T-helper 2 cell treated with Interferon-gamma antibody and Interleukin-4, amounts not matched to agents 5 μg/mL and 100 μg/mL, for 36 hours (primary cell): ENCODE results near the gene SENP5.
"Not testable (repeated sequence)": the region's sequence is repeated elsewhere in the genome, so short reads cannot be mapped to it uniquely, and the experiment has no call there.

Experiments used
- DNase-seq: peaks from one replicate; pipeline ENCODE4 v3.0.0; 2021; ENCODE audit warnings: low spot score
- H3K27ac Mint-ChIP-seq: one replicate; pipeline ENCODE4 v1.8.0; 2021; ENCODE audit warnings: mild to moderate bottlenecking, mixed read lengths
- H3K27me3 Mint-ChIP-seq: one replicate; pipeline ENCODE4 v1.8.0; 2021; ENCODE audit warnings: low read depth, mixed read lengths
- H3K36me3 Mint-ChIP-seq: one replicate; pipeline ENCODE4 v1.8.0; 2021; ENCODE audit warnings: low read depth, mixed read lengths
- H3K4me1 Mint-ChIP-seq: one replicate; pipeline ENCODE4 v1.8.0; 2021; ENCODE audit warnings: low read depth, mixed read lengths
- H3K4me3 Mint-ChIP-seq: one replicate; pipeline ENCODE4 v1.8.0; 2022; ENCODE audit warnings: mild to moderate bottlenecking, moderate library complexity, mixed read lengths
- H3K9me3 Mint-ChIP-seq: one replicate; pipeline ENCODE4 v1.8.0; 2021; ENCODE audit warnings: mixed read lengths

Gene SENP5

GRCh38 chr3:196867507-196868296, at the start of gene SENP5:
SENP5 (plus strand) TSS chr3:196867920; CDS start chr3:196885182, 17,262 bp downstream.
- peak within 1 kb of the TSS; percentile 99 for H3K27ac Mint-ChIP-seq
- H3K27me3 Mint-ChIP-seq: no peaks in the 10 kb centered on the region
- H3K4me1 Mint-ChIP-seq: peaks cover 23% of the 10 kb centered on the region
- peaks cover 6% of the 10 kb centered on the region for H3K9me3 Mint-ChIP-seq
- H3K4me3 Mint-ChIP-seq: peak within 1 kb of the TSS; percentile 99
- peaks cover 5% of the 10 kb centered on the region for H3K36me3 Mint-ChIP-seq
- DNase-seq: peak; percentile 91

GRCh38 chr3:196821806-196822355, 45.8 kb upstream of the SENP5 start:
- Mint-ChIP-seq H3K27ac (no peak overlapping the region), H3K27me3 (no peaks in the 10 kb centered on the region), H3K36me3 (peaks cover 61% of the 10 kb centered on the region), H3K9me3 (no peaks in the 10 kb centered on the region), H3K4me1 (no peaks in the 10 kb centered on the region), H3K4me3 (no peak overlapping the region)
- no peak for DNase-seq

GRCh38 chr3:196829651-196830050, 38.1 kb upstream of the SENP5 start:
- not testable (repeated sequence) for H3K4me3 Mint-ChIP-seq, H3K27me3 Mint-ChIP-seq, H3K9me3 Mint-ChIP-seq, DNase-seq, H3K4me1 Mint-ChIP-seq
- Mint-ChIP-seq H3K27ac (peak overlapping the region; percentile 41), H3K36me3 (peaks cover 32% of the 10 kb centered on the region)

GRCh38 chr3:196835086-196835485, 32.6 kb upstream of the SENP5 start:
- no peaks in the 10 kb centered on the region for H3K27me3 Mint-ChIP-seq
- no peak for DNase-seq
- H3K27ac Mint-ChIP-seq: no peak overlapping the region
- no peaks in the 10 kb centered on the region for H3K9me3 Mint-ChIP-seq
- peaks cover 2% of the 10 kb centered on the region for H3K4me1 Mint-ChIP-seq
- peaks cover 12% of the 10 kb centered on the region for H3K36me3 Mint-ChIP-seq
- H3K4me3 Mint-ChIP-seq: no peak overlapping the region

GRCh38 chr3:196836626-196837025, 31.1 kb upstream of the SENP5 start:
- not testable (repeated sequence) for H3K9me3 Mint-ChIP-seq, H3K27ac Mint-ChIP-seq, DNase-seq, H3K4me1 Mint-ChIP-seq, H3K27me3 Mint-ChIP-seq, H3K36me3 Mint-ChIP-seq, H3K4me3 Mint-ChIP-seq

GRCh38 chr3:196837819-196838420, 29.8 kb upstream of the SENP5 start:
- Mint-ChIP-seq H3K27ac (no peak overlapping the region), H3K27me3 (no peaks in the 10 kb centered on the region), H3K36me3 (peaks cover 2% of the 10 kb centered on the region), H3K4me1 (peaks cover 6% of the 10 kb centered on the region), H3K9me3 (no peaks in the 10 kb centered on the region), H3K4me3 (no peak overlapping the region)
- DNase-seq: peak; percentile 61

GRCh38 chr3:196839351-196839750, 28.4 kb upstream of the SENP5 start:
- not testable (repeated sequence) for DNase-seq, H3K36me3 Mint-ChIP-seq, H3K9me3 Mint-ChIP-seq, H3K4me1 Mint-ChIP-seq, H3K27ac Mint-ChIP-seq, H3K4me3 Mint-ChIP-seq, H3K27me3 Mint-ChIP-seq

GRCh38 chr3:196842567-196843434, 24.9 kb upstream of the SENP5 start:
- Mint-ChIP-seq H3K36me3 (no peaks in the 10 kb centered on the region), H3K4me3 (no peak overlapping the region), H3K27me3 (no peaks in the 10 kb centered on the region), H3K27ac (no peak overlapping the region), H3K4me1 (peaks cover 8% of the 10 kb centered on the region), H3K9me3 (no peaks in the 10 kb centered on the region)
- no peak for DNase-seq

GRCh38 chr3:196843435-196844110, 24.1 kb upstream of the SENP5 start:
- Mint-ChIP-seq H3K4me1 (peaks cover 7% of the 10 kb centered on the region), H3K27me3 (no peaks in the 10 kb centered on the region), H3K4me3 (no peak overlapping the region), H3K36me3 (no peaks in the 10 kb centered on the region), H3K27ac (no peak overlapping the region), H3K9me3 (no peaks in the 10 kb centered on the region)
- no peak for DNase-seq

- not testable (repeated sequence) for H3K9me3 Mint-ChIP-seq, H3K4me3 Mint-ChIP-seq, H3K36me3 Mint-ChIP-seq, H3K27me3 Mint-ChIP-seq, DNase-seq, H3K27ac Mint-ChIP-seq, H3K4me1 Mint-ChIP-seq
Observed at GRCh38 chr3:196844235-196845219, 23.2 kb upstream of the SENP5 start.

GRCh38 chr3:196848375-196848774, 19.3 kb upstream of the SENP5 start:
- H3K27ac Mint-ChIP-seq, DNase-seq, H3K36me3 Mint-ChIP-seq: not testable (repeated sequence)

GRCh38 chr3:196849180-196849741, 18.5 kb upstream of the SENP5 start:
- peaks cover 3% of the 10 kb centered on the region for H3K4me1 Mint-ChIP-seq
- no peaks in the 10 kb centered on the region for H3K9me3 Mint-ChIP-seq
- no peak overlapping the region for H3K4me3 Mint-ChIP-seq
- no peaks in the 10 kb centered on the region for H3K36me3 Mint-ChIP-seq
- no peak overlapping the region for H3K27ac Mint-ChIP-seq
- H3K27me3 Mint-ChIP-seq: no peaks in the 10 kb centered on the region
- DNase-seq: no peak

More at GRCh38 chr3:196848375-196848774, 19.3 kb upstream of the SENP5 start:
- H3K4me3 Mint-ChIP-seq, H3K4me1 Mint-ChIP-seq, H3K9me3 Mint-ChIP-seq, H3K27me3 Mint-ChIP-seq: not testable (repeated sequence)
